HUES6 (cell line): ENCODE data around the gene SPANXN5.
"Not testable (repeated sequence)": the region's sequence is repeated elsewhere in the genome, so short reads cannot be mapped to it uniquely, and the experiment has no call there.

Source experiments
- H3K27ac ChIP-seq: 2 replicates; pipeline ENCODE4 v1.7.0; 2013; ENCODE audit warnings: low read depth, mild to moderate bottlenecking, low read length, inconsistent platforms
- H3K27me3 ChIP-seq: 2 replicates; pipeline ENCODE4 v1.6.1; 2013; ENCODE audit warnings: low read length; ENCODE audit not compliant: control insufficient read depth, insufficient read depth
- H3K36me3 ChIP-seq: 2 replicates; pipeline ENCODE4 v1.6.1; 2013; ENCODE audit warnings: low read length; ENCODE audit not compliant: control insufficient read depth, insufficient read depth
- H3K4me1 ChIP-seq: 2 replicates; pipeline ENCODE4 v1.6.1; 2013; ENCODE audit warnings: low read length; ENCODE audit not compliant: control insufficient read depth, insufficient read depth
- H3K4me3 ChIP-seq: 2 replicates; pipeline ENCODE4 v1.5.1; 2013; ENCODE audit warnings: low read depth, low read length
- H3K9ac ChIP-seq: one replicate; pipeline ENCODE4 v1.6.1; 2013; ENCODE audit warnings: mild to moderate bottlenecking, low read length
- H3K9me3 ChIP-seq: 2 replicates; pipeline ENCODE4 v1.6.1; 2013; ENCODE audit warnings: low read depth, low read length; ENCODE audit not compliant: control insufficient read depth, insufficient read depth

The SPANXN5 gene, protein sequence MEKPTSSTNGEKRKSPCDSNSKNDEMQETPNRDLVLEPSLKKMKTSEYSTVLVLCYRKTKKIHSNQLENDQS

GRCh38 chrX:52797327-52797726 is at the start of gene SPANXN5:
TSS of gene SPANXN5 (minus strand) at chrX:52797427. CDS start at chrX:52797348, 79 bp downstream.
- H3K27me3 ChIP-seq, H3K4me3 ChIP-seq, H3K9me3 ChIP-seq, H3K36me3 ChIP-seq, H3K4me1 ChIP-seq, H3K27ac ChIP-seq, H3K9ac ChIP-seq: not testable (repeated sequence)

DNA sequence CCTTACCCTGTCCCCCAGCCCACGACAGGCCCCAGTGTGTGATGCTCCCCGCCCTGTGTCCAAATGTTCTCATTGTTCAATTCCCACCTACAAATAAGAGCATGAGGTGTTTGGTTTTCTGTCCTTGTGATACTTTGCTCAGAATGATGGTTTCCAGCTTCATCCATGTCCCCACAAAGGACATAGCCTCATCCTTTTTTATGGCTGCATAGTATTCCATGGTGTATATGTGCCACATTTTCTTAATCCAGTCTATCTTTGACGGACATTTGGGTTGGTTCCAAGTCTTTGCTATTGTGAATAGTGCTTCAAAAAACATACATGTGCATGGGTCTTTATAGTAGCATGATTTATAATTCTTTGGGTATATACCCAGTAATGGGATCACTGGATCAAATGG is 46.4 kb upstream of the SPANXN5 start:
- not testable (repeated sequence) for H3K27ac ChIP-seq, H3K36me3 ChIP-seq, H3K4me3 ChIP-seq, H3K9me3 ChIP-seq, H3K27me3 ChIP-seq, H3K9ac ChIP-seq, H3K4me1 ChIP-seq

DNA sequence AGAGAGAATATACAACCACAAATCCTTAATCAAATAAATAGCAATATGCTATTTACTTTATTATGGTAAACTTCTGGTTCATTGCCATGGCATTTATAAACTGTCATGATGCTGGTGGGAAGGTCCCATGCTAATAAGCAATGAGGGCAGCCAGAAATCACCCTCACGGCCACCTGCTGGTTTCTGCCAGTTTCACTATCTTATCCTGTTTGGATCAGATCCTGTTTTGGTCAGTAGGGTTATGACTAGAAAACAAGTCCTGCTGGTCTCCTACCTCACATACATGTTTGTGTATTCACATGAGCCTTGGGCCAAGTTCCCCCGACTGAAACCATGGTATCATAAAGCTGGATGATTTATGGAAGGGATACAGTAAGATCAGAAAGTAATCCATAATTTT is 41.9 kb upstream of the SPANXN5 start:
- Histone ChIP-seq H3K4me1 (no peaks in the 10 kb centered on the region), H3K36me3 (no peaks in the 10 kb centered on the region), H3K4me3 (no peak overlapping the region), H3K9me3 (peaks cover 3% of the 10 kb centered on the region; the same call in 1 of the 2 replicates), H3K9ac (no peak overlapping the region), H3K27me3 (peaks cover 6% of the 10 kb centered on the region), H3K27ac (no peak overlapping the region)

DNA sequence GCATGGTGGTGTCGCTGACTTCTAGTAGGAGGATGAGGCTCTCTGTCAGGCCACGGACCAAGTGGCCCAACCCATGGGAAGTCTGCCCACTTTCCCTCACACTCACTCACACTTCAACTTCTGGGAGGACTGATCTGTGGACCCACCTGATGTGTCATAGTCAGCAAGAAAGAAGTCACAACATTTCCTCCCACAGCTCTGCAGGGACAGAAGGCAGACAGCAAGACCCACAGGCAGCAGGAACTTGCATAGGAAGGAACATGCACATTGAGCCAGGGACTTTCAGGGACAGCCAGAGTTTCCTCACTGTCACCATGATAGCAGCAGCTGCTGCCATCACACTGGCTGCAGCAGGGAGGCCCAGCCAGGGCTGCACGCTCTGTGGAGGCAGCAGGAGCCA is 33.3 kb upstream of the SPANXN5 start:
- Histone ChIP-seq H3K9ac (no peak overlapping the region), H3K27ac (no peak overlapping the region), H3K4me1 (no peaks in the 10 kb centered on the region), H3K9me3 (peaks cover 31% of the 10 kb centered on the region; the same call in 1 of the 2 replicates), H3K4me3 (no peak overlapping the region), H3K36me3 (no peaks in the 10 kb centered on the region), H3K27me3 (peaks cover 5% of the 10 kb centered on the region; the same call in 1 of the 2 replicates)

DNA sequence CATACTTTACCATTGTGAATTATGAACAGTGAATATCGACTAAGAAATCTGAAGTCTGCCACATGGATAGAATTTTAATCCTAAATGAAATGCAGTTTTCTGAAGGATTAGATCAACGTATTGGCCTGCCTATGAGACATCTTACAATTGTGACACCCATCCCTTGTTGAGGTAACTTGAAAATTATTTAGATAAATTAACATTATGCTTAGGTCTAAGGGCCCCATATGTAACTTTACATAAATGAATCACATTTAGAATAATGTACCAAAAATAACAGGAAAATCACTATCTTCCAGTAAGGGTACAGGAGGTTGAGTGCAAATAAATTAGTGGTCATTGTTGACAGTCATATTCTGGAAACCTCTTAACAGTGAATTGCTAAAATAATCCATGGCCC is 27.4 kb upstream of the SPANXN5 start:
- Histone ChIP-seq H3K4me3 (no peak overlapping the region), H3K4me1 (no peaks in the 10 kb centered on the region)

DNA sequence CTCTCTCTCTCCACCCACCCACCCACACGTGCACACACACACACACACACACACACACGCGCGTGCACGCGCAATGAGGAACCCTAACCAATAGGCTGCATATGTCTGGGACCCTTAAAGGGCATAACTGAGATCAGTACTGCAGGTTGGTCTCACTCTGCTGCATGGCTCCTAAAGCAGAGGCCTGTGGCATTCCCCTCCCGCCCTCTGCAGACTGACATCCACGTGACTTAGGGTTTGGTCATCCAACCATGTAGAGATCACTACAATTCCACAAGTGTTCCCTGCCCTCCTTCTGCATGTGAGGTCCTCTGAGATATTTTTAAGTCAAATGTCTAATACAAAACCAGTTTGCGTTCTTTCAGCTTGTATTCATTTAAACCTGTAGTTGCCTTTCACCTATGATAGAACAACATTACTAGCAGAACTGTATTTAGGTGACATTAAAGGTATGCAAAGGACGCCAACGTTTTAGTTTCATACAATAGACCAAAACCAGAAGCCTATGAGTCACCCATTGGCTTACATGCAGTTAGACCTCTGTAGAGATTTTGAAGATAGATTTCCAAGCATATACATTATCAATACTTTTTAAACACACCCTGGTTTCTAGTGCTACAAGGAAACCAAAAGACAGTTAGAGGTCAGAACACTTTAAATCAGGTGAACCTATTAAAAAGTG is 24.0 kb upstream of the SPANXN5 start:
- H3K9me3 ChIP-seq: peaks cover 4% of the 10 kb centered on the region; the same call in 1 of the 2 replicates
- peaks cover 24% of the 10 kb centered on the region for H3K27me3 ChIP-seq
- no peak overlapping the region for H3K9ac ChIP-seq
- no peak overlapping the region for H3K27ac ChIP-seq
- H3K4me1 ChIP-seq: no peaks in the 10 kb centered on the region
- no peaks in the 10 kb centered on the region for H3K36me3 ChIP-seq
- no peak overlapping the region for H3K4me3 ChIP-seq

More for the DNA sequence above, 27.4 kb upstream of the SPANXN5 start:
- H3K9me3 ChIP-seq: peaks cover 12% of the 10 kb centered on the region; the same call in 1 of the 2 replicates
- no peak overlapping the region for H3K27ac ChIP-seq
- no peak overlapping the region for H3K9ac ChIP-seq
- H3K27me3 ChIP-seq: no peaks in the 10 kb centered on the region; the same call in 1 of the 2 replicates
- H3K36me3 ChIP-seq: no peaks in the 10 kb centered on the region

DNA sequence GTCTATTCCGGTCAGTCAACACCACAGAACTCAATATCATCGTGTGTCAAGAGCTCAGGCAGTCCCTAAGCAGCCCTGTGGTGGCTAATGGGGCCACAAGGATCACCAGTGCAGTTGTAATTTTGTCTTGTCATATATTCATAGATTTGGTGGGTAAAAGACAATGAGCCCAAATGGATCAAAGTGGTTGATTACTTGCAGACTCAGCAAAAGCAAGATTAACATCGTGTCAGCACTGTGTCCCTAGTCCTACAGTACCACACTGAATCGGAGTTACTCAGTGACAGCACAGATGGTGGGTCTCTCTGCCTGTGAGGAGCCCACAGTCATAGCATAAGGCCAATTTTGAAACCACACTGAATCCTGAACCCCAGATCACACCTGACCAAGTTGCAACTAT is 22.6 kb upstream of the SPANXN5 start:
- no peaks in the 10 kb centered on the region for H3K4me1 ChIP-seq
- no peaks in the 10 kb centered on the region for H3K36me3 ChIP-seq
- peaks cover 26% of the 10 kb centered on the region for H3K27me3 ChIP-seq
- H3K27ac ChIP-seq: no peak overlapping the region
- H3K4me3 ChIP-seq: no peak overlapping the region
- no peak overlapping the region for H3K9ac ChIP-seq
- H3K9me3 ChIP-seq: peaks cover 4% of the 10 kb centered on the region; the same call in 1 of the 2 replicates

- Histone ChIP-seq H3K9me3 (peaks cover 11% of the 10 kb centered on the region; the same call in 1 of the 2 replicates), H3K9ac (no peak within 1 kb of the TSS), H3K36me3 (no peaks in the 10 kb centered on the region), H3K27me3 (peaks cover 5% of the 10 kb centered on the region; the same call in 1 of the 2 replicates), H3K4me3 (no peak within 1 kb of the TSS), H3K4me1 (no peaks in the 10 kb centered on the region), H3K27ac (no peak within 1 kb of the TSS)
Measured at GRCh38 chrX:52811065-52811625, 13.9 kb upstream of the SPANXN5 start, which contains the start of gene XAGE5. TSS of gene XAGE5 (plus strand) at chrX:52811287. CDS start at chrX:52812567, 1,280 bp downstream.

DNA sequence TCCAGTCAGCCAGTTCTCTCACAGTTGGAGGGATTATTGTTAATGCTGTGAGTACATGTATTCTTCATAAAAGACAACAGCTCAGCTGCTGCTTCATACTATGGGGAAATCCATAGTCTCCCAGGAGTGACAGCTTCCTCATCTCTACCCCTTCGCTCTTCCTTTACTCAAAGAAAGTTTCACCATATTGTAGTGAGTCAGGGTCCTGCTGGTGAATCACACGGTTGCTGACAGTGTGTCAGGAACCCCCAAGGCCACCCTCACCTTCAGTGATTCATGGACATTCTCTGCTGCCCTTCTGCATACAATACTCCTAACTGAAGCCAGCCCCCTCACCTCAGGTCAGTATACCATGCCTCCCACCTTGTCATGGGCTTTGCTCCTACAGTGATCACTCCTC is 7.6 kb upstream of the SPANXN5 start:
- H3K9ac ChIP-seq, H3K27me3 ChIP-seq, H3K36me3 ChIP-seq, H3K9me3 ChIP-seq, H3K4me3 ChIP-seq, H3K27ac ChIP-seq, H3K4me1 ChIP-seq: not testable (repeated sequence)

DNA sequence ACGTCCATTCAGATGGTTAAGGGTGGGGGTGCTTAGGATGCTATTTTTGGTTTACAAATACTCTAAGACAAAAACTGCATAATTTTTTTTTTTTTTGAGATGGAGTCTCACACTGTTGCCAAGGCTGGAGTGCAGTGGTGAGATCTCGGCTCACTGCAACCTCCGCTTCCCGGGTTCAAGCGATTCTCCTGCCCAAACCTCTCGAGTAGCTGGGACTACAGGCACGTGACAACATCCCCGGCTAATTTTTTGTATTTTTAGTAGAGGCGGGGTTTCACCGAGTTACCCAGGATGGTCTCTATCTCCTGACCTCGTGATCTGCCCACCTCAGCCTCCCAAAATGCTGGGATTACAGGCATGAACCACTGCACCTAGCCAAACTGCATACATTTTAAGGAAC is 23.7 kb downstream of the SPANXN5 start:
- H3K36me3 ChIP-seq, H3K27me3 ChIP-seq, H3K4me1 ChIP-seq, H3K9ac ChIP-seq, H3K4me3 ChIP-seq, H3K9me3 ChIP-seq, H3K27ac ChIP-seq: not testable (repeated sequence)

DNA sequence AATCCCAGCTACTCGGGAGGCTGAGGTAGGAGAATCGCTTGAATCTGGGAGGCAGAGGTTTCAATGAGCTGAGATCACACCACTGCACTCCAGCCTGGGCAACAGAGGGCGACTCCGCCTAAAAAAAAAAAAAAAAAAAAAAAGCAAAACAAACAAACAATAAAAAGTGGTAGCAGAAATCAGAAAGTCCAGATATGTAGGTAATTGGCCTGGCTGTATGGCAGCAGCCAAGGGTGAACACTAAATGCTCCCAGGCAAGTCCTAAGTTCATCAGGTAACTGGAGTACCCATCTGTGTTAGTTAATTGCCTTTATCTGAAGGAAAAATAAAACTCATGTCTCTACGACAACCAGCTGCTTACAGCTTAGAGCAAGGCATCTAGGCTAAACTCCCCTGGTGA is 31.2 kb downstream of the SPANXN5 start:
- H3K4me3 ChIP-seq, H3K36me3 ChIP-seq, H3K9ac ChIP-seq, H3K4me1 ChIP-seq, H3K9me3 ChIP-seq, H3K27me3 ChIP-seq, H3K27ac ChIP-seq: not testable (repeated sequence)
